ENCODE results near the gene PIN4. TPM values are rescaled to one million over a fixed set of nuclear protein-coding genes. Genes with fewer than 3 reads are reported as not detected.

Gene PIN4
- total and polyA plus RNA-seq, 2 of the 8 experiments (the other 6 are each of a cell fraction or from before 2014, with no cell fraction given): 4.8 to 9.4 TPM

- Histone ChIP-seq H3K27me3 (replicated peaks in 1 of 4; ENCODE audit: control insufficient read depth in 3 of 4, extremely low read depth in 1 of 4, insufficient read depth in 3 of 4, low read length in 3 of 4) (no peaks in the 10 kb centered on the region), H2AFZ (ENCODE audit: low read length) (no peak overlapping the region), H2AK5ac (ENCODE audit: low read depth, low read length) (no peak overlapping the region), H3K36me3 (ENCODE audit: control insufficient read depth in 2 of 4, insufficient read depth in 4 of 4, low read length in 3 of 4) (peaks cover 0 to 5% (median 0%) of the 10 kb centered on the region in 4 experiments; a peak in 1 of 8 replicates), H3K4me3 (ENCODE audit: extremely low read depth in 1 of 4, insufficient read depth in 2 of 4, low read depth in 3 of 4, low read length in 4 of 4) (no peak overlapping the region), H2BK5ac (ENCODE audit: low read depth, low read length) (no peak overlapping the region), H2BK15ac (ENCODE audit: low read length) (no peak overlapping the region), H3K56ac (replicated peaks; ENCODE audit: insufficient read length, low read depth, low read length) (no peak overlapping the region), H4K5ac (ENCODE audit: insufficient read length, low read depth, low read length) (no peak overlapping the region), H4K91ac (replicated peaks; ENCODE audit: insufficient read length, low read length) (no peak overlapping the region), H4K8ac (ENCODE audit: extremely low read depth, insufficient read depth, low read length) (no peak overlapping the region), H2BK12ac (ENCODE audit: low read depth, low read length) (no peak overlapping the region), H3K23ac (ENCODE audit: insufficient read length) (no peak overlapping the region), H3K79me1 (ENCODE audit: low read depth, low read length) (no peaks in the 10 kb centered on the region), H3K4ac (replicated peaks; ENCODE audit: insufficient read length, low read depth, low read length) (no peak overlapping the region), H3K9me3 (ENCODE audit: insufficient read depth in 2 of 2, low read depth in 1 of 2, low read length in 1 of 2) (no peaks in the 10 kb centered on the region), H3K14ac (ENCODE audit: insufficient read length) (no peak overlapping the region), H2BK120ac (replicated peaks; ENCODE audit: low read depth, low read length) (no peak overlapping the region), H3K4me2 (ENCODE audit: insufficient read depth in 1 of 2, low read depth in 2 of 2, low read length in 2 of 2) (no peak overlapping the region), H3K79me2 (ENCODE audit: control insufficient read depth in 1 of 2, insufficient read depth in 2 of 2, low read length in 2 of 2) (peaks cover 0 to 14% of the 10 kb centered on the region in 2 experiments; a peak in 2 of 4 replicates), H3K27ac (ENCODE audit: low read depth, low read length) (no peak overlapping the region), H3K9ac (replicated peaks in 1 of 4; ENCODE audit: extremely low read depth in 1 of 4, low read depth in 3 of 4, low read length in 3 of 4) (no peak overlapping the region), H3K23me2 (ENCODE audit: low read depth, low read length) (peaks cover 2% of the 10 kb centered on the region; the same call in 1 of the 2 replicates), H3K4me1 (replicated peaks in 1 of 4; ENCODE audit: control insufficient read depth in 3 of 4, insufficient read depth in 4 of 4, low read length in 3 of 4) (no peaks in the 10 kb centered on the region; a peak in 1 of 7 replicates), H3K18ac (ENCODE audit: extremely low read depth, low read length) (no peak overlapping the region), H4K20me1 (replicated peaks in 1 of 2; ENCODE audit: control insufficient read depth in 1 of 2, insufficient read depth in 2 of 2, low read length in 2 of 2) (no peaks in the 10 kb centered on the region), H2BK20ac (ENCODE audit: low read length) (no peak overlapping the region)
- no peak for FAIRE-seq
- no peak for TF ChIP-seq BCL11A (IDR thresholded peaks at IDR 0.05; ENCODE audit: low read depth in 2 of 2, low read length in 2 of 2)
- TF ChIP-seq SAP30 (IDR thresholded peaks at IDR 0.05; ENCODE audit: insufficient read depth, insufficient replicate concordance, low read length): no peak
- TF ChIP-seq RFX5 (IDR thresholded peaks at IDR 0.05; ENCODE audit: borderline replicate concordance, low read depth, low read length): no peak
- ChIA-PET POLR2A (ENCODE audit: partially characterized antibody) (interaction anchor here (0.9 to 5.3 kb wide), 4 partner anchors 11 to 60 kb away, joined by 3 to 27 read pairs (median 5); partner anchors contain the start of genes PIN4 and RPS4X), CTCF (ENCODE audit: partially characterized antibody) (interaction anchor here (1.1 to 1.4 kb wide), 4 partner anchors 13 to 211 kb away, joined by 3 to 4 read pairs (median 3); partner anchors contain the start of gene RPS4X)
- DNase-seq (ENCODE audit: low read depth in 1 of 2, low spot score in 2 of 2): no peak
- WGBS, 2 experiments (ENCODE audit: extremely low coverage in 1 of 2, insufficient coverage in 1 of 2, insufficient read length in 1 of 2, insufficient replicate concordance in 2 of 2, low coverage in 1 of 2, low lambda C conversion rate in 2 of 2, missing lambda C conversion rate in 1 of 2): 92% methylated on average over 3 of the region's 4 CpGs; no CpG with 5 or more reads in 1 of the 2 experiments
Measured at GRCh38 chrX:72240976-72241375, 59.4 kb downstream of the PIN4 start.

Measured in H1 (cell line).